ENCODE results near the gene MREG. TPM values are rescaled to one million over a fixed set of nuclear protein-coding genes. Genes with fewer than 3 reads are reported as not detected.

Gene MREG
- total RNA-seq, 1 donor from 2014 or later: 0.22 TPM

DNA sequence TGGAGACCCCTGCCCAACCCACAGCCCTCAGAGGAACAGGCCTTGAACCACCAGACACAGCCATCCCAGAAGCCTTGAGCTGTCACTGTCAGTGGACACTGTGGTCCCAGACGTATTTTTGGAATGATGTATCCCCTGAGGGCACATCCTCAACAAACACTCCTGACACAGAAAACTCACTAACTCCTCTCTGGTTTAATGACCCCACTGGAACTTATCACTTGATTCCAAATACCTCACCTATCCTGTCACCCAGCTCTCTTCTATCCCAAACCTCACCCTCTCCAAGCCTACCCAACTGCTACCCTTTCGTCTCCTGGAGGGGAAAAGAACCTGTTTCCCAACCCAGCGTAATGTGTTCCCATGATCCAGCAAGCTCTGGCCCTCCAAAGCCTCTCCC is 111.6 kb downstream of the MREG start:
- Histone ChIP-seq H3K4me3 (no peak overlapping the region), H3K4me1 (no peaks in the 10 kb centered on the region), H3K27me3 (ENCODE audit: low read depth) (no peaks in the 10 kb centered on the region), H3K27ac (replicated peaks) (no peak overlapping the region), H3K36me3 (no peaks in the 10 kb centered on the region), H3K9me3 (replicated peaks) (peaks cover 1% of the 10 kb centered on the region)
- TF ChIP-seq, protein P1, sequence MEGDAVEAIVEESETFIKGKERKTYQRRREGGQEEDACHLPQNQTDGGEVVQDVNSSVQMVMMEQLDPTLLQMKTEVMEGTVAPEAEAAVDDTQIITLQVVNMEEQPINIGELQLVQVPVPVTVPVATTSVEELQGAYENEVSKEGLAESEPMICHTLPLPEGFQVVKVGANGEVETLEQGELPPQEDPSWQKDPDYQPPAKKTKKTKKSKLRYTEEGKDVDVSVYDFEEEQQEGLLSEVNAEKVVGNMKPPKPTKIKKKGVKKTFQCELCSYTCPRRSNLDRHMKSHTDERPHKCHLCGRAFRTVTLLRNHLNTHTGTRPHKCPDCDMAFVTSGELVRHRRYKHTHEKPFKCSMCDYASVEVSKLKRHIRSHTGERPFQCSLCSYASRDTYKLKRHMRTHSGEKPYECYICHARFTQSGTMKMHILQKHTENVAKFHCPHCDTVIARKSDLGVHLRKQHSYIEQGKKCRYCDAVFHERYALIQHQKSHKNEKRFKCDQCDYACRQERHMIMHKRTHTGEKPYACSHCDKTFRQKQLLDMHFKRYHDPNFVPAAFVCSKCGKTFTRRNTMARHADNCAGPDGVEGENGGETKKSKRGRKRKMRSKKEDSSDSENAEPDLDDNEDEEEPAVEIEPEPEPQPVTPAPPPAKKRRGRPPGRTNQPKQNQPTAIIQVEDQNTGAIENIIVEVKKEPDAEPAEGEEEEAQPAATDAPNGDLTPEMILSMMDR (IDR thresholded peaks at IDR 0.05; ENCODE audit: borderline replicate concordance): no peak
- DNase-seq: no peak
- intact Hi-C loops (cut with micrococcal nuclease): no loop called here

DNA sequence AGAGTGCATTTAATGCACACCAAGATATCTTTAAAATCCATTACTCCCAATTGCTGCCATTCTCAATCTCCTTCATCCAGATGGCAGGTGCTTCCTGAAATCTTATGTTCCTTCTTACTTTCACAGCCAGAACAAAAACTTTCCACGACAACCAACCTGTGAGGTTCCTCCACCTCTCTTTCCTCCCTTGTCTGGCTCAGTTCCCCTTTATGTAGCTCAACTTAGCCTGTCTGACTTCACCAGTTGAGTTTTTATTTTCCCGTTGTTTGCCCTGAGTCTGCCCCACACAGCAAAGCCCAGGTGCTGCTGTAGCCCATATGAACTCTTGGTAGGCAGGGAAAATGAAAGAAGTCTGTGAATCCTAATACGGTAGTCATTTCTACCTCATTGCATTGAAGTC is 112.5 kb downstream of the MREG start:
- no peak for DNase-seq
- TF ChIP-seq, protein P1 (IDR thresholded peaks at IDR 0.05; ENCODE audit: borderline replicate concordance): no peak
- H3K27ac ChIP-seq (replicated peaks): no peak overlapping the region
- intact Hi-C loops (cut with micrococcal nuclease): no loop called here
- no peaks in the 10 kb centered on the region for H3K4me1 ChIP-seq
- no peak overlapping the region for H3K4me3 ChIP-seq
- peaks cover 4% of the 10 kb centered on the region for H3K9me3 ChIP-seq (replicated peaks)
- no peaks in the 10 kb centered on the region for H3K27me3 ChIP-seq (ENCODE audit: low read depth)
- no peaks in the 10 kb centered on the region for H3K36me3 ChIP-seq

DNA sequence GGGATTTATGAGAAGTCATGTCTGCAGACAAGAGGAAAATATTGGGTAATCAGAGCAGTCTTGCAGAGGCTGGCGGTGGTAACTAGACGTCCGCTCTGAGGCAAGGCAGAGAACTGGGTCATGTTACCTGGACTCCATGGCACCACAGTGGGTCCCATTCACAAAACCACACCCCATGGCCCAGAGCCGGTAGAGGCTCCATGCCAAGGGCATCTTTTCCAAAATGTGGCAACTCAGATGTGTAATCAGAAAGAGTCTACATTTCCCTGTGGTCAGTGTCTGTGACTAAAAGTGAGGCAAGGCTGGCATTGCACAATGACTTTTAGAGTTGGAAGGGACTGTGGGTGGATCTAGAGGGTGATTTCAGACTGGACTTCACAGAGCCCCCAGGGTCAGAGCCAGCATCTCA is 113.1 kb downstream of the MREG start:
- Histone ChIP-seq H3K9me3 (replicated peaks) (peaks cover 4% of the 10 kb centered on the region), H3K27me3 (ENCODE audit: low read depth) (no peaks in the 10 kb centered on the region), H3K27ac (replicated peaks) (no peak overlapping the region), H3K4me1 (no peaks in the 10 kb centered on the region), H3K36me3 (no peaks in the 10 kb centered on the region), H3K4me3 (no peak overlapping the region)
- no peak for DNase-seq
- TF ChIP-seq, protein P1 (IDR thresholded peaks at IDR 0.05; ENCODE audit: borderline replicate concordance): no peak
- intact Hi-C loops (cut with micrococcal nuclease): no loop called here

DNA sequence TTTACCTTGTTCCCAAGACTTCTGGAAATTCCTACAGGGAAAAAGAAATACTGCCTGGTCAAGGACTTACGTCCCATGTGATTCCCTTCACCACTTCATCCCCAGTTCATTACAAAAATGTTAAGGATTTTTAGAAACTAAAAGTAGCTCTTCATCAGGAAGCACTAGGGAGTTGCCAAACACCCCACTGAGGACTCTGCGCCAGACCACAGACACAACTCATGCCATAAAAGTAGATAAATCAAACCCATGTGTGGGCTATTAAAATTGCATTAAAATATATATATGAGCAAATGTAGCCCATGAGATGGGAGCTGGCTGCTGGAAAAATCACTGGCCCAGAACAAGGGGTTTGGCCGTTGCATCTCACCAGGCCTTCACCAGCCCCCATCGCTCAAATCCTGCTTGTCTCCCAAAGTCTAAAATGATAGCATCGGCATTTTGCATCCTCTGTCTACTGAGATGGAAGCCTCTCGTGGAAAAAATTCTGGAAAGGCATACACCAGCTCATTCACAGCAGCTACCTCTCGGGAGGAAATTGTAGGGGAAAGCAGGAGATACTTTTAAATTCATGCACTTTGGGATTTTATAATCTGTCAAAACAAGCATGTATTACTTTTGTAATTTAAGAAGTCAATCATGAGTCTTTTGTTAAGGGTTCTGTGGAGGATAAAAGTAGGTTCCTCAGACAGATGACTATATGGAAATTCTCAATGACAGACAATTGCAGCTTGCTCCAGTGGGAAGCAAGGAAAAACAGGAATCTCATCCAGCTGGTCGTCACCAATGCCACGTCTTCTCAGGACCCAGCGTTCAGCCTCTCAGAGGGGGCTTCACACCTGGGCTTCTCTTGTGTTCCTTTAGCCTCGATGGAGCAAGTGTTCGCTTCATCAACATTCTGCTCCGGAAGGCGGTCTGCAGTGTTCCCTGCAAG is 113.9 kb downstream of the MREG start:
- no peak overlapping the region for H3K4me3 ChIP-seq
- H3K27me3 ChIP-seq (ENCODE audit: low read depth): no peaks in the 10 kb centered on the region
- H3K4me1 ChIP-seq: no peaks in the 10 kb centered on the region
- H3K27ac ChIP-seq (replicated peaks): no peak overlapping the region
- H3K9me3 ChIP-seq (replicated peaks): peaks cover 4% of the 10 kb centered on the region
- H3K36me3 ChIP-seq: no peaks in the 10 kb centered on the region
- intact Hi-C loops (cut with micrococcal nuclease): no loop called here
- TF ChIP-seq, protein P1 (IDR thresholded peaks at IDR 0.05; ENCODE audit: borderline replicate concordance): no peak
- no peak for DNase-seq

DNA sequence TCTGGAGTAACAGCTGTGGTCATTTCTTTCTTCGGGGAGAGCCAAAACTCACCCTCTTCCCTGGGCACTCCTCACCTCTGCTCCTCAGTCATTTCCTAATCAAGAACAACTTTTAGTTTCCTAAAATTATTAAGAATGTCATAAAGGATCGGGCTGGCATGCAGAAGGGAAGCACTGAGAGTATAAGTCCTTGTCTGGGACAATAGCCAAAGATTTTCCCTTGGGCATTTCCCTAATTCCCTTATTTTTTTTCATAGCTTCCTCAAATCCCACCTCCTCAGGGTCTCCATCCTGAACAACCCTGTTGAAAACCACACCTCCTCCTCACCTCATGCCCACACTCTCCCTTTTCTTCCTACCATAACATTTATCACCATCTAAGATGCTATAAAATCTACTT is 115.0 kb downstream of the MREG start:
- Histone ChIP-seq H3K36me3 (no peaks in the 10 kb centered on the region), H3K27ac (replicated peaks) (no peak overlapping the region), H3K9me3 (replicated peaks) (peaks cover 4% of the 10 kb centered on the region), H3K4me3 (no peak overlapping the region), H3K4me1 (no peaks in the 10 kb centered on the region), H3K27me3 (ENCODE audit: low read depth) (no peaks in the 10 kb centered on the region)
- TF ChIP-seq, protein P1 (IDR thresholded peaks at IDR 0.05; ENCODE audit: borderline replicate concordance): no peak
- DNase-seq: no peak
- intact Hi-C loops (cut with micrococcal nuclease): no loop called here

All from left ventricle myocardium inferior (tissue), 1 donor.